Measurements from ENCODE around the gene FOXL3. TPM values are rescaled to one million over a fixed set of nuclear protein-coding genes. Genes with fewer than 3 reads are reported as not detected.
"Not testable (repeated sequence)": the region's sequence is repeated elsewhere in the genome, so short reads cannot be mapped to it uniquely, and the experiment has no call there.

The FOXL3 gene
- not detected in 2 replicates for total RNA-seq (ENCODE audit: low replicate concordance)

GRCh38 chr7:289756-290553 is at the start of gene FOXL3:
TSS of gene FOXL3 (plus strand) at chr7:290170. CDS start at chr7:290170, 0 bp downstream.
- no peak for DNase-seq (ENCODE audit: low read depth)
- TF ChIP-seq CTCF (IDR thresholded peaks at IDR 0.05; ENCODE audit: insufficient read depth, low read length) = no peak
- H3K4me3 ChIP-seq (ENCODE audit: low read depth, low read length) = no peak within 1 kb of the TSS

GRCh38 chr7:240887-241421 is 49.0 kb upstream of the FOXL3 start:
- DNase-seq (ENCODE audit: low read depth) = no peak
- no peak for TF ChIP-seq CTCF (IDR thresholded peaks at IDR 0.05; ENCODE audit: insufficient read depth, low read length)
- H3K4me3 ChIP-seq (ENCODE audit: low read depth, low read length) = no peak overlapping the region

- no peak for DNase-seq (ENCODE audit: low read depth)
- TF ChIP-seq CTCF (IDR thresholded peaks at IDR 0.05; ENCODE audit: insufficient read depth, low read length) = no peak
- no peak overlapping the region for H3K4me3 ChIP-seq (ENCODE audit: low read depth, low read length)
Observed at GRCh38 chr7:241513-241912, 48.5 kb upstream of the FOXL3 start.

- DNase-seq (ENCODE audit: low read depth); H3K4me3 ChIP-seq (ENCODE audit: low read depth, low read length): not testable (repeated sequence)
Observed at GRCh38 chr7:242826-243579, 47.0 kb upstream of the FOXL3 start.

- not testable (repeated sequence) for DNase-seq (ENCODE audit: low read depth); H3K4me3 ChIP-seq (ENCODE audit: low read depth, low read length)
Observed at GRCh38 chr7:243580-243978, 46.4 kb upstream of the FOXL3 start.

GRCh38 chr7:244974-245373 is 45.0 kb upstream of the FOXL3 start:
- no peak overlapping the region for H3K4me3 ChIP-seq (ENCODE audit: low read depth, low read length)
- TF ChIP-seq CTCF (IDR thresholded peaks at IDR 0.05; ENCODE audit: insufficient read depth, low read length) = no peak
- DNase-seq (ENCODE audit: low read depth) = no peak

GRCh38 chr7:245574-246295 is 44.2 kb upstream of the FOXL3 start:
- no peak overlapping the region for H3K4me3 ChIP-seq (ENCODE audit: low read depth, low read length)
- no peak for TF ChIP-seq CTCF (IDR thresholded peaks at IDR 0.05; ENCODE audit: insufficient read depth, low read length)
- DNase-seq (ENCODE audit: low read depth) = no peak
